ENCODE measurements around the gene CD300H. TPM values are rescaled to one million over a fixed set of nuclear protein-coding genes. Genes with fewer than 3 reads are reported as not detected.
A peak's percentile ranks its signal among the peaks of the same experiment; 100 is the strongest.

The CD300H gene
- polyA plus RNA-seq, 6 donors from 2014 or later: 0.94 to 1.1 TPM; not detected in 4

DNA sequence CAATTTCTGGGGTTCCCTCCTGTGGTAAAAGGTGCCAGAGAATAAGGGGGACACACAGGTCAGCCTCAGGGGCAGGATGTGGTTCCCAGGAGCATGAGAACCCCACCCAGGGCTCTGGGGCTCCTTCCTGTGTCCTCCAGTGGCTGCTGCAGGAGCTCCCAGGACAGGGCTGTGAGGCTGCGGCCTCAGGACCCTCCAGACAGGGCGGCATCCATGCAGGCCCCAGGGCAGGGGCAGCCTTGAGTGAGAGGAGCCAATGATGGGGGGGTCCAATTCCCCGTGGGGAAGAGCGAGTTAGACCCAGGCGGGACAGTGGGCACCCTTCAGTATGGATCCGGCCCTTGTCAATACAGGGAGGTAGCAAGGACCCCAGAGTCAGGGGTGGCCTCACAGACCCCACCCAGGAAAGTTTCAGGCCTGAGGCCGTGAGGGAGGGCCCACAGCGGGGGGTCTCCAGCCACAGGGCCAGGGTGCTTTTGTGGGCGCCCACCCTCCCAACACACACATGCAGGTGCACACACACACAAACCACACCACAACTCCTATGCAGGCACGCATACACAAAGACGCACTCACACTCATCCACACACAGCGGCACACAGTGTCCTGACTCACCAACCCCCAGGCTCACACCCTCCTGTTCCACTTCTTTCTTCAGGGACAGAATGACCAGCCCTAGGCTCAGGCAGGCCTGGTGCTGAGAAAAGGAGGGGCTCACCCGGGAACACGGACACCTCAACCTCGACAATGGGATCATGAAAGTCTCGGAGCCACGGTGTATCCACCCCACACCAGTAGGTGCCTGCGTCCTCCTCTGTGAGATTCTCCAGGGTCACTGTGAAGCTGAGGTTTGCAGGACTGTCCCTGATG is 23.2 kb downstream of the CD300H start:
- H3K4me3 Mint-ChIP-seq: peak overlapping the region in 1 of 8 donors; percentile 47
- peaks cover 9 to 41% (median 18%) of the 10 kb centered on the region in 3 donors for H3K27me3 Mint-ChIP-seq
- H3K4me1 Mint-ChIP-seq: peaks cover 8 to 15% (median 11%) of the 10 kb centered on the region in 3 donors
- H3K9me3 Mint-ChIP-seq: no peaks in the 10 kb centered on the region
- H3K27ac Mint-ChIP-seq: no peak overlapping the region
- DNase-seq (no peak), ATAC-seq (ENCODE audit: low read depth in 2 of 2) (no peak)
- H3K36me3 Mint-ChIP-seq: no peaks in the 10 kb centered on the region

GRCh38 chr17:74543406-74543805 is 23.9 kb downstream of the CD300H start:
- Mint-ChIP-seq H3K27me3 (peaks cover 8 to 38% (median 13%) of the 10 kb centered on the region in 3 donors), H3K27ac (no peak overlapping the region), H3K36me3 (no peaks in the 10 kb centered on the region), H3K4me1 (peaks cover 8 to 15% (median 11%) of the 10 kb centered on the region in 3 donors), H3K9me3 (no peaks in the 10 kb centered on the region), H3K4me3 (no peak overlapping the region)
- no peak for ATAC-seq (ENCODE audit: low read depth in 2 of 2)
- DNase-seq: no peak

GRCh38 chr17:74542727-74543383 is 24.5 kb downstream of the CD300H start:
- peaks cover 8 to 11% (median 10%) of the 10 kb centered on the region in 3 donors for H3K4me1 Mint-ChIP-seq
- H3K27me3 Mint-ChIP-seq: peaks cover 4 to 35% (median 13%) of the 10 kb centered on the region in 3 donors
- DNase-seq: no peak
- H3K27ac Mint-ChIP-seq: no peak overlapping the region
- H3K4me3 Mint-ChIP-seq: no peak overlapping the region
- no peaks in the 10 kb centered on the region for H3K36me3 Mint-ChIP-seq
- ATAC-seq (ENCODE audit: low read depth in 2 of 2): no peak
- H3K9me3 Mint-ChIP-seq: no peaks in the 10 kb centered on the region

GRCh38 chr17:74542166-74542565 is 25.1 kb downstream of the CD300H start:
- no peak for ATAC-seq (ENCODE audit: low read depth in 2 of 2)
- Mint-ChIP-seq H3K27ac (peak overlapping the region in 2 of 6 donors; percentile 16 to 18), H3K27me3 (peaks cover 4 to 31% (median 14%) of the 10 kb centered on the region in 3 donors)

DNA sequence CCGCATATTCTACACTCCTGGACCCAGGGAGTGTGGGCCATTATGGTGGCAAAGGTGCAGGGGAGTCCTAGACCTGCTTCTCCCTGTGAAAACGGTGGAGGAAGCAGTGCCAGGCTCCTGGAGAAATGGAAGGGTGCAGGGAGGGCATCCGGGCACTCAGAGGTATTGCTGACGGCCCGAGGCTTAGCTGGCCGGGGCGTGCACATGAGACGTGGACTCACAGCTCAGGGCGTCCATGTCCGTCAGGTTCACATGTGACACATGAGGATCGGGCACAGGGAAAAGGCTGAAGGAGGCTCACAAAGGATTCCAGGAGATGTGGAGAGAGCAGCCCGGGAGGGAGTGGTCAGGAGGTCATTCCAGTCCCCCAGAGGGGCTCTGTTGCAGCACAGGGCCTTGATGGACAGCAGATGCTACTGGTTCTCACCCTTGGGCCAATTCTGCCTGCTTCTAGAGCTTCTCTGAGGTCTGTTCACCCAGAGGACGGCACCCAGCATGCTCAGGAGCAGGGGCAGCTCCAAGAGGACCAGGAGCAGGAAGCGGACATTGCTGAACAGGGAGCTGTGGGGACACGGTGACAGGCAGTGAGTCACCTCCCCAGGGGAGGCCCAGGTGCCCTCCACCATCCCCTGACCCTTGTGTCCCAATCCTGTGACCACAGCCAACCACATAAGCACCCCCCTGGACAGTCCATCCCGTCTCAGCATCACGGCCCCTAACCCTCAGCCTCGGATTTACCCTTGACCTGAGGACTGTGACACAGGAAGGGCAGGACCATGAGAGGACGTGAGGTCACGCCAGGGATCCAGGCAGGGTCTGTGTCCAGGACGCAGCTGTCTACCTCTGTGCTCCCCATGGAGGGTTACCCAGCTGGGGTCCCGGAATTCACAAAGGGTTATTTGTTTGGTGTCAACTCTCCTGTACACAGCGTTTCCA is 25.9 kb downstream of the CD300H start:
- Mint-ChIP-seq H3K4me1 (peaks cover 5 to 10% (median 9%) of the 10 kb centered on the region in 3 donors), H3K9me3 (no peaks in the 10 kb centered on the region), H3K27ac (peak overlapping the region in 1 of 6 donors; percentile 16), H3K27me3 (peaks cover 4 to 37% (median 21%) of the 10 kb centered on the region in 3 donors), H3K36me3 (no peaks in the 10 kb centered on the region), H3K4me3 (no peak overlapping the region)
- DNase-seq (no peak), ATAC-seq (ENCODE audit: low read depth in 2 of 2) (no peak)

More at GRCh38 chr17:74542166-74542565, 25.1 kb downstream of the CD300H start:
- DNase-seq: no peak
- Mint-ChIP-seq H3K36me3 (no peaks in the 10 kb centered on the region), H3K4me3 (no peak overlapping the region), H3K4me1 (peaks cover 5 to 11% (median 10%) of the 10 kb centered on the region in 3 donors), H3K9me3 (no peaks in the 10 kb centered on the region)

- H3K36me3 Mint-ChIP-seq: no peaks in the 10 kb centered on the region
- H3K27me3 Mint-ChIP-seq: peaks cover 4 to 39% (median 27%) of the 10 kb centered on the region in 3 donors
- ATAC-seq (ENCODE audit: low read depth in 2 of 2) (no peak), DNase-seq (no peak)
- H3K9me3 Mint-ChIP-seq: no peaks in the 10 kb centered on the region
- H3K4me3 Mint-ChIP-seq: no peak overlapping the region
- H3K4me1 Mint-ChIP-seq: no peaks in the 10 kb centered on the region
- peak overlapping the region in 2 of 6 donors; percentile 14 to 63 for H3K27ac Mint-ChIP-seq
These were observed 28.0 kb downstream of the CD300H start for GRCh38 chr17:74539281-74539820.

GRCh38 chr17:74536890-74537289 is 30.4 kb downstream of the CD300H start:
- DNase-seq (no peak), ATAC-seq (ENCODE audit: low read depth in 2 of 2) (no peak)
- peaks cover 9 to 35% (median 33%) of the 10 kb centered on the region in 3 donors for H3K27me3 Mint-ChIP-seq
- H3K36me3 Mint-ChIP-seq: no peaks in the 10 kb centered on the region
- H3K9me3 Mint-ChIP-seq: no peaks in the 10 kb centered on the region
- no peak overlapping the region for H3K4me3 Mint-ChIP-seq
- H3K27ac Mint-ChIP-seq: peak overlapping the region in 1 of 6 donors; percentile 93
- peaks cover 10 to 16% (median 16%) of the 10 kb centered on the region in 3 donors for H3K4me1 Mint-ChIP-seq

- Mint-ChIP-seq H3K36me3 (no peaks in the 10 kb centered on the region), H3K4me3 (peak overlapping the region; percentile 38 to 85 (median 66))
These were observed 35.2 kb downstream of the CD300H start for GRCh38 chr17:74532115-74532514.

GRCh38 chr17:74531231-74531761 is 36.0 kb downstream of the CD300H start, which contains the start of gene CD300LB:
TSS of gene CD300LB (minus strand) at chr17:74531475. CDS start at chr17:74531350, 125 bp downstream.
- DNase-seq (no peak), ATAC-seq (ENCODE audit: low read depth in 2 of 2) (no peak)
- Mint-ChIP-seq H3K9me3 (no peaks in the 10 kb centered on the region), H3K36me3 (no peaks in the 10 kb centered on the region), H3K27me3 (peaks cover 10 to 16% (median 15%) of the 10 kb centered on the region in 3 donors), H3K4me1 (peaks cover 30 to 41% (median 39%) of the 10 kb centered on the region in 3 donors), H3K4me3 (peak within 1 kb of the TSS in 7 of 8 donors; percentile 38 to 85 (median 64)), H3K27ac (peak within 1 kb of the TSS in 4 of 6 donors; percentile 11 to 75 (median 57))

More at GRCh38 chr17:74532115-74532514, 35.2 kb downstream of the CD300H start:
- peak; percentile 27 for DNase-seq
- Mint-ChIP-seq H3K4me1 (peaks cover 30 to 41% (median 39%) of the 10 kb centered on the region in 3 donors), H3K27ac (peak overlapping the region in 3 of 6 donors; percentile 52 to 74 (median 53)), H3K9me3 (no peaks in the 10 kb centered on the region), H3K27me3 (peaks cover 10 to 25% (median 23%) of the 10 kb centered on the region in 3 donors)
- peak; percentile 24 to 34 for ATAC-seq (ENCODE audit: low read depth in 2 of 2)

DNA sequence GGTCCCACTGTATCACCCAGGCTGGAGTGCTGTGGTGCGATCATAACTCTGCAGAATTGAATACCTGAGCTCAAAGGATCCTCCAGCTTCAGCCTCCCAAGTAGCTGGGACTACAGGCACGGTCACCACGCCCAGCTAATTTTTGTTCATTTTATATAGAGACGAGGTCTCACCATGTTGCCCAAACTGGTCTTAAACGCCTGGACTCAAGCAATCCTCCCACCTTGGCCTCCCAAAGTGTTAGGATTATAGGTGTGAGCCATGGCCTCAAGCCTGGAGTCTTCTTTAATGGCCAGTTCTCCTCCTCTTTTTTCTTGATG is 36.5 kb downstream of the CD300H start:
- H3K36me3 Mint-ChIP-seq: no peaks in the 10 kb centered on the region
- DNase-seq (no peak), ATAC-seq (ENCODE audit: low read depth in 2 of 2) (no peak)
- H3K4me1 Mint-ChIP-seq: peaks cover 30 to 41% (median 39%) of the 10 kb centered on the region in 3 donors
- peaks cover 12 to 18% (median 15%) of the 10 kb centered on the region in 3 donors for H3K27me3 Mint-ChIP-seq
- H3K4me3 Mint-ChIP-seq: peak overlapping the region in 1 of 8 donors; percentile 32
- H3K27ac Mint-ChIP-seq: peak overlapping the region in 1 of 6 donors; percentile 75
- H3K9me3 Mint-ChIP-seq: no peaks in the 10 kb centered on the region

DNA sequence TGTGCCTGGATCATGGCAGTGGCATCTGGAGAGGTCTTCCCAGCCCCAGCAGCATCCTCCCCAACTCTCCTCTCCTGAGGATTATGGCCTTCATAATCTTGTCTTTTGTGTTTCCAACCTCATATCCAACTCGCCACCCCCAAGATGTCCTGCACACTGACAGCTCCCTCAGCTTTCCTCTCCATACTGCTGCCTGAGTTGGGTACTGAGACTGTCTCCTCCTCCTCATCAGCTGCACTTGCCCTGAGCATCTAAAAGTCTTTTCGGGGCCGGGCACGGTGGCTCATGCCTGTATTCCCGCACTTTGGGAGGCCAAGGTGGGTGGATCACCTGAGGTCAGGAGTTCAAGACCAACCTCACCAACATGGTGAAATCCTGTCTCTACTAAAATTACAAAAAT is 38.1 kb downstream of the CD300H start:
- H3K36me3 Mint-ChIP-seq: no peaks in the 10 kb centered on the region
- no peaks in the 10 kb centered on the region for H3K9me3 Mint-ChIP-seq
- DNase-seq (no peak), ATAC-seq (ENCODE audit: low read depth in 2 of 2) (no peak)
- H3K4me1 Mint-ChIP-seq: peaks cover 30 to 41% (median 39%) of the 10 kb centered on the region in 3 donors
- H3K27me3 Mint-ChIP-seq: peaks cover 16 to 33% (median 25%) of the 10 kb centered on the region in 3 donors
- H3K4me3 Mint-ChIP-seq: no peak overlapping the region
- H3K27ac Mint-ChIP-seq: peak overlapping the region in 1 of 6 donors; percentile 89

Data from naive B cell (primary cell).